ENCODE data around the gene ARHGDIB.

ARHGDIB gene

DNA sequence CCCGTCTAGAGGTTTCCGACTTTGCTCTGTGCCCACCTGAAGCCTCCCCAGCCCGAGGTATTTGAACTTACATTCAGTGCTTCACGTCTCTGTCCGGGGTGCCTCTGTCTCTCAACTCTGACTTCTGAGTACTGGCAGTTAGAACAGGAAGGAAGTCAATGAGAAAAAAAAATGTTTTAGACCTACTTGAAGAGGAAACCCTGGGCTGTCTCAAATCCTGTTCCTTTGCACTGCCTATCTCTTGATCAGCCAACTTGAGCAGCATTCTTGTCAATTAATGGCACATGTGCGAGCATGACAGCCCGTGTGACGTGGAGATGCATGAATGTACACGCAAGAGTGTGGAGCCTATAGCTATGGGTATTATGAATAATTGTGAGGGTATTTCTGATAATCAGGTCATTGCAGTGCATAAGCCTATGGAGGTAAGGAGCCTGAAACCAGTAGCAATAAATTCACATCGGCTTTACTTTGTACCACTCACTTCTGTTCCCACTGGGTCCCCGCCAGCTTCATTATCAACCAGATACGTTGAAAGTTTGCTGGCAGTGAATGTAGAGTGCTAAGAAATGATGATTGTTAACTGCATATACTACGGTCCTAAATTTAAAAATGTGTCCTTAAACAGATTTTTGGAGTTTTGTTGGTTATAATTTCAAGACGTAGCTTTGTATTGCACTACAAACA is at the start of gene ARHGDIB:
ARHGDIB (minus strand) TSS at position 136 of the 687 bp plus-strand sequence. CDS start 10,889 bp downstream, outside the sequence.
- peak; percentile 58 for DNase-seq

DNA sequence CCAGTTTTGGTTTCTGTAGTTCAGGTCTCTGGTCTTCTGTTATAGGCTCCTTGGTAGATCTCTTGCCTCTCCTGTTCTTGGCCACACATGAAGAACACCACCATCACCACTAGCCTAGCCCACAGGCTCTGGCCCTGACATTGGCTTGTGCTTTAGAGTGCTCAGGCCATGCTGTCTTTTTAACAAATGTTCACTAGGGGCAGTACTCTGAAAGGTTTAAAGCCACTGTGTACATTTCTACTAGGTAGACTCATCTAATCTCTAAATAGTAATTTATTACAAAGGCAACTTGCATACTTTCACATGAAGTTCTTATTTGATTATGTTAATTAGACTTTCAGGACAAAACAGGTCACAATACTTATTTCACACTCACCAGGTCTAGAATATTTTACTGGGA is 49.8 kb upstream of the ARHGDIB start:
- no peak for DNase-seq

DNA sequence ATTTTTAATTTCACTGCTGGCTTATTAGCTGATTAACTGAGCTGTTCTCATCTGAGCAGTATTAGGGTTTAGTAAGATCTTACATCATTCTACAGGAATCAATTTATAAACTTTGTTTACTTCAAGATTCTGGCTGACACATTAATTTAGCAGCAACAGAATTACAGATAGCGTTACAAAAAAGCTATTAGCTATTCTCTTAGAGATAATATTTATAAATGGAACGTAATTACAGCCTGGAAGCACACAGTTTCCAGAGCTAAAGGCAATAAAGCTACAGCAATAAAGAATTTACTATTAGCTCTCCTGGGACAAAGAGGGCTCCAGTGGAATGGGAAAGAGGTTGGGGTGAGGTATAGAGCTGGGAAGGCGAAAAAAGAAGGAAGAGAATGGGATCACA is 46.1 kb upstream of the ARHGDIB start:
- DNase-seq, result no peak

DNA sequence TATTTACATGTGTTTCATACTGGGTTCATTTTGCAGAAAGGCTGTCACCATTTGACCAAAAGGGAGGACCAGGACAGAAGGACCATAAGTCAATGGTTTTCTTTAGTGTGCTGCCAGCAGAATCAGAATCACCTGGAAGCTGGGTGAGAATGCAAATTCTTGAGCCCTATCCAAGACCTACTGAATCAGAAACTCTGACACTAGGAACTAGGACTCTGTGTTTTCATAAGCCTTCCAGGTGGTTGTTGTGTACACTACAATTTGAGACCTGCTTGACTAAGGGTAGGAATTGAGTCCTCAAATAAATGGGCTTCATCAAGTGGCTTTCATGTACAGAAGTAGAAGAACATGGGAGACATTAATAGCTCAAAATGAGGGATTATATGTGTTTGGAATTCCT is 43.7 kb upstream of the ARHGDIB start:
- DNase-seq, result no peak

DNA sequence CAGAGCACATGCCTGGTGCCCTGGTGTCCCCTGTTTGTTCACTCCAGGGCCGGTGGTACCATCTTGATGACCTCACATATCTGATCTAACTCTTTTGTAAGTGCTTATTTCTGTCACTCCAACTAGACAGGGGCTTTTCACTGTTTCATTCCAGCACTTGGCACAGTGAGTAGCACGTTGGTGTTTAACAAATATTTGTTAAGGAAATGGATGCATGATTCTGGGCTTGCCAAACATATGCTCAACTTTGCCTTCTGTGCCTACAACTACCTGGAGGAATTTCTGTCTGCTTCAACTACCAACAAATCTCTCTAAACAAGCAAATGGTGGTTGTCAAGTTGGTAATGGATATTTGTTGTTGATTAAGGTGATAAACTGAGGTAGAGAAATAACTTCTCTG is 43.0 kb upstream of the ARHGDIB start:
- DNase-seq, result no peak

DNA sequence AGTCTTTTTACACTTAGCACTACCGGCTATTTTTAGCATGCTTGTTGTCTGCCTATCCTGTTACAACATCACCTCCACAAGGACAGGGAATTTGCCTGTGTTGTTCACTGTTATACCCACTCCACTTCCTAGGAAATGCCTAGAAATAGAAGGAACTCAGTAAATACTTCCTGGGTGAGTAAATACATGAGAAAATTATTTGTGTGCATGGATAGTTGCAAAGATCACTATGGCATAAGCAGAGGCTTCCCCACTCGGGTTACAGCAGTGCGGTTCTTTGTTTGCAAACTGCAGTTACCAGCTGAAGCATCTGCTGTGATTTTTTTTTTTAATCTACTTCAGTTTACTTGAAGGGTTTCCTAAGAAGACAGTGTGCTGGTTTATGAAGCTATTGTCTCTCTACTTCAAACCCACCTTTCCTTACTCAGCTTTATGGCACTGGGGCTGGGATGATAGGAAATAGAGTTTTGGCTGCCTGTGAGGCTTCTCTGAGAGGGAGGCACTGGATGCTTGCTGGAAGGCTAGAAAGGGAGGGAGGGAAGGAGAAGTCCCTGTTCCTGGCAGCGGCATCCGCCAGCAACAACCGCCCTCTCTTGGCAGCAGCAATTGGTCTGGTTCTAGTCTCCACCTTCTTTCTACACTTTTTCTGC is 40.5 kb upstream of the ARHGDIB start:
- no peak for DNase-seq

DNA sequence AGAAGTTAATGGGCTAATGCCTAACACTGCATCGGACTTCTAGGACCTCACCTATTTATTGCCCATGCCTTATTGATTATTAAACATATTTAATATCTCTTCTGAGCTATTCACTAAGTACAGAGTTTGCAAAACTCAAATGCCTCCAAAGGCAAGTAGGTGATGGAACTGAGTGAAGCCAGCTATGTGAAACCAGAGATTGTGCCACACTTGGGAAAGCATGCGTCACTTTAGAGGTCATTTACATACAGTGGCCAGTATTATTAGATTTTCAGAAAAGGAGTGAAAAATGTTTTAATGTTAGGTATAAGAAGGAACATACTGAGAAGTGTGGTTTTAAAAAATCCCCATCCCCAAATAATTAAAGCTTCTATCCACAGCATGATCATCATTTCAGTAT is 39.2 kb upstream of the ARHGDIB start:
- DNase-seq, result no peak

DNA sequence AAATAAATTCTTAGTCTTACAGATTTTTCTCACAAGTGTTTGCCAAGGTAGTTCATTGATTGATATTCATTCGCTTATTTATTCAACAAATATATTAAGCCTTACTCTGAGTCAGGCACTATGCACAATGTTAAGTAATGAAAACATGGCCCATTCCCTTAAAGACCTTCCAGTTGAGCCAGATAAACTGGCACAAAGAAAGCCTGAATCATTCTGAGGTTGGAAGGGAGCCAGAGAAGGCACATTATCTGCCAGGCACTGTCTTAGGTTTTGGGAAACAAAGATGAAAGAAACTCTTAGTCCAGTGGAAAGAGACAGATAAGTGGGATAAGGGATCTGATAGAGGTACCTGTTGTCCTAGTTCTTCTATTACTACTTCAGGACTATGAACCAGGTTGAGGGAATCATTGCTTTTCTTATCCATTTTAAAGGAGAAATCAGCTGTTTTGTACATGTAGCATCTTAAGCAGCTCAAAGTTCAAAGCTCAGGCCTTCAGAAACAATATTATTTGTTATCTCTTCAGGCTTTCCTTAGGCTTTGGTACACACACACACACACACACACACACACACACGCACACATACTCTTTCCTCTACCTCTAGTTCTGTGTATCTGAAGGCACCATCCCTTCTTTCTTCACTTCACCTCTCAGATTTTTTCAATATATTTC is 38.4 kb upstream of the ARHGDIB start:
- no peak for DNase-seq

DNA sequence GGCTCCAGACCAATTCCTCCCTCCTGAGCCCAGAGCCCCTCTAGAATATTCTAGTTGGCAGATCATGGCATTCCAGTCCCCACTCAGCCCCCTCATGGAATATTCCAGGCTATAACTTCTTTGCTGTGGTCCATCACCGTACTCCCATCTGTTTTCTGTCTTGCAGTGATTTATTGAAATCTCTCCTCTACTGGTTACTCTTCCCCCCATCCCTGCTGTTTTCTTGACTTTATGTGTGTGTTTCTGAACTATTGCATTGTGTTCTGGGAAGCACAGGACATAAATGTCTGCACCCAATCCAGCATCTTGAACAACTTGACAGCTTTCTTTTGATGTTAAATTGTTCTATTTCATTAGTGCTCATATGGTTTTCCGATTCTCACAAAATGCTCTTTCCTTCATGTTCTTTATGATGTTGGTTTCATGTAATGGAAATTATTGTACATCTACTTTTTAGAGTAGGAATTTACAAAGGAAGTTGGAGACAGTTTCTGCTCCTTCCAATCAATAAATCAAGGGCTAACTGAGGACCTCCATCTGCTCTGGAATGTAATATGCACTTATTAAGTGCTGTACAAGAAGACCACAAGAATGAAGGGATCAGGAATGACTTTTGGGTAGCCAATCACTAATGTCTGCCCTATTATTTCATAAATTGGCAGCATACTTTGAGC is 37.8 kb upstream of the ARHGDIB start:
- DNase-seq, result no peak

DNA sequence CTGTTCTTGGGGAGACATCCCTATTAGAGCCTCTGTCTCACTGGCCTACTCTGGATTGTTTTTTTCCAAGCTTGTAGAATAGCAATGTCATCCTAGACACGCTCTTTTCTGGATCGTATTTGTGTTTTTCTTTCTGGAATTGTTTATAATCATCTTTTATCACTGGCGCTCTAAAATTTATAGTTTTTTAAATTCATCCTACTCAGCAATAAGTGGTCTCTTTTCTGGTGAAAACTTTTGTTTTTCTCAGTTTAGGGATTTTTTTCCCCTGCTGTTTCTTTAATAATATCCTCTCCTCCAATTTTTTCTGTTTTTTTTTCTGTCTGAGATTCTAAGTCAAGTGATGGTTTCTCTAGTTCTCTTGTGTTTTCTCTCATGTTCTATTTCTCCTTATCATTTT is 36.6 kb upstream of the ARHGDIB start:
- DNase-seq, result no peak

DNA sequence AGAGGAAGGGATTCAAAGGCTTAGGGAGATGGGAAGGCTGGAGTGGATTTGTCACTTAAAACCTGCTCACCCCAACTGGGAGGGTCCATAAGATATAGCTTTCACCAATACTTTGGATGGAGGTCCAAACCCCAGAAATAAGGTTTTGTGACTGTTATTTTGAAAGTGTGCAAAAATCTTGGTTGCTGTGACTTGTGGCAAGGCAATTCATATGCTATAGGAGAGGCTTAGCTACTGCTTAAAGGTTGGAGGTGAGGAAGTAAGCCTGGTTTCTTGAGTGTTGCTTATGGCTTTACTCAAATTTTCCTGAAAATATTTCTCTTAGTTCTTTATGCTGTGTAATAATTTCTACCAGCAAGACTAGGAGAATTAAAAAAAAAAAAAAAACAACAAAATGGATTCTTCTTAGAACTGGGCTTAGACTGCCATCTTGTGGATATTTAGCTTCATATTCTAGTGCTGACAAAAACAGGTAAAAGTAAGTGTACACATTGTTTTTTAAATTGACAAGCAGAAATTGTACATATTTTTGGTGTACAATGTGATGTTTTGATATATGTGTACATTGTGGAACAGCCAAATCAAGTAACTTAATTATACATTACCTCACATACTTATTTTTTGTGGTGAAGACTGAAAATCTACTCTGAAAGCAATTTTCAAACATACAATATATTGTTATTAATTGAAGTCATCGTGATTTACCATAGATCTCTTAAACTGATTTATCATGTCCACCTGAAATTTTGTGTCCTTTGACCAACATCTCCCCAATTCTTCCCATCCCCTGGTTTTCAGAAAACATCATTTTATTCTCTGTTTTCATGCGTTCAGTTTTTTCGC is 34.4 kb upstream of the ARHGDIB start:
- DNase-seq, result peak; percentile 70

DNA sequence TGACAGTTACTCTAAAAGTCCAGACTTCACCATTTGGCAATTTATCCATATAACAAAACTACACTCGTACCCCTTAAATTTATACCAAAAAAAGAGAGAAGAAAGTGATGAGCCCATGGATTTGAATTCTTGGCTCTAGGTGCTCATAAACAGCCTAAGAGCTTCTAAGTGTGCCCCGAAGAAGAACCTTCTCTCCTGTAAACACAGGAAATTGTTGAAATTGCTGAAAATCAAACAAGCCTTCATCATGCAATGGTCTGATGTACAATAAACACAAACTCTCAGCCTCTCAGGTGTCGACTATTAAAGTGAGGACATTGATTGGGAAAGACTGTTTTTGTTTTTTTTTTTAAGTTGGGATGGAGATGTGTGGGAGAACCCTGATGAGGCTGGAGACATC is 33.2 kb upstream of the ARHGDIB start:
- DNase-seq, result no peak

DNA sequence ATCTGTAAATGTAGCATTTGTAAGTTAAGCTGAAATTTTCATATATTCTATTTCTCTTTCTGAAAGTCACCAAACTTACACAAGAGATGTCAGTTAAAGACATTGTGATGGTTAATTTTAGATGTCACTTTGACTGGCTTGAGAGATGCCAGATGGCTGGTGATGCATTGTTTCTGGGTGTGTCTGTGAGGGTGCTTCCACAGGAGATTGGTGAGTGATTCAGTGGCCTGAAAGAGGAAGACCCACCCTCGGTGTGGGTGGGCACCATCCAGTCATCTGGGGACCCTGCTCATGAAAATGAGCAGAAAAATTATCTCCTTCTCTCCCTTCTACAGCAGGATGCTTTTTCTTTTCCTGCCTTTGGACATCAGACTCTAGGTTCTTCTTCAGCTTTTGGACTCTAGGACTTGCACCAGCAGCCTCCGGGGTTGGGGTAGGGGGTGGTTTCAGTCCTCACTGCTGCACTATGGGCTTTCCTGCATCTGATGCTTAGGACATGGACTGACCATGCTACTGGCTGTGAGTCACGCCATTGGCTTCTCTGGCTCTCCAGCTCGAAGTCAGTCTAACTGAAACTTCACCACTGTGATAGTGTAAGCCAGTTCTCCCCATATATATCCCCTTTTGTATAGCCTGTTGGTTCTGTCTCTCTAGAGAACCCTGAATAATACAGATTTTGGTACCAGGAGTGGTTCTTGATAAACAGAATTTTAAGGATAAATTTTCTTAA is 32.3 kb upstream of the ARHGDIB start:
- peak; percentile 67 for DNase-seq

DNA sequence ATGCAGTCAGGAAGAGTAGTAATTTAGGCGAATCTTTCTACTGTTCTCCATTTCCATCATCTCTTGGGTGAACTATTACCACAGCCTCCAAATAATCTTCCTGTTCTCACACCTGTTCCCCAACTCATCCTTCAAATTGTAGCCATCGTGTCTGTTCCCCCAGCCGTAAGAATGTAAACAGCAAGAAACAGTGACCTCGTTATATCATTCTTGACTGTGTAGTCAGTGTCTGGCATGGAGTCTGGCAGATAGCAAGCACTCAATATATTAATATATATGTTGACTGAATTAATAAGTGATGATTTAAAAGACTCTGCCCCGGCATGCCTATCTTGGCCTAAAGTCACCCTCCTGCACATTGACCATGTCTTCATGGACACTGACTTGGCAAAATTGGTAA is 31.7 kb upstream of the ARHGDIB start:
- no peak for DNase-seq

DNA sequence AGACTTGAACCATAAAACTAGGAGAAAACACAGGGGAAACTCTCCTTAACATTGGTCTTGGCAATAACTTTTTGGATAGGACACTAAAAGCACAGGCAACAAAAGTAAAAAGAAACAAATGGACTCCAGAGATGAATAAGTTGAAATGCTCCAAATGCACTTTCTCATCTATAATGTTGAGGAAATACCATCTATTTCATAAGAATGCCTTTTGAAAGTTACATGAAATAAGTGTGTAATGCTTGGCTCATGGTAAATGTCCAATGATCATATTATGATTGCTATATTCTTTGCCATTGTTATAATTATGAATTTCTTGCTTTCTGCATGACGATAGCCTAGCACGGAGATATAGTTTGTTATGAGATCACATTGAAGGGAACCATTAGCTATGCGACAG is 31.3 kb upstream of the ARHGDIB start:
- no peak for DNase-seq

DNA sequence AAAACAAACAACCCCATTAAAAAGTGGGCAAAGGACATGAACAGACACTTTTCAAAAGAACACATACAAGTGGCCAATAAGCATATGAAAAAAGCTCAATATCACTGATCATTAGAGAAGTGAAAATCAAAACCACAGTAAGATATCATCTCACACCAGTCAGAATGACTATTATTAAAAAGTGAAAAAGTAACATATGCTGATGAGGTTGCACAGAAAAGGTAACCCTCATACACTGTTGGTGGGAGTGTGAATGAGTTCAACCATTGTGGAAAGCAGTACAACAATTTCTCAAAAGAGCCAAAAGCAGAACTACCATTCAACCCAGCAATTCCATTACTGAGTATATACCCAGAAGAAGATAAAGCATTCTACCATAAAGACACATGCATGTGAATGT is 29.7 kb upstream of the ARHGDIB start:
- no peak for DNase-seq

DNA sequence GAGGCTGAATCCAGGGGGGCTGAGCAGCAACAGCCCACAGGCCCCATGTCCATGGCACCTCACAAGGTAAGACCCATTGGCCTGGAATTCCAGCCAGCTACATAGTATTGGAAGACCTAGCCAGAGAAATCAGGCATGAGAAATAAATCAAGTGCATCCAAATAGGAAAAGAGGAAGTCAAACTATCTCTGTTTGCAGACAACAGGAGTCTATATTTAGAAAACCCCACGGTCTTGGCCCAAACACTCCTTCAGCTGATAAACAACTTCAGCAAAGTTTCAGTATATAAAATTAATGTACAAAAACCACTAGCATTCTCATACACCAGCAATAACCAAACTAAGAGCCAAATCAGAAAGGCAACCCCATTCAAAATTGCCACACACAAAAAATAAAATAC is 28.4 kb upstream of the ARHGDIB start:
- no peak for DNase-seq

DNA sequence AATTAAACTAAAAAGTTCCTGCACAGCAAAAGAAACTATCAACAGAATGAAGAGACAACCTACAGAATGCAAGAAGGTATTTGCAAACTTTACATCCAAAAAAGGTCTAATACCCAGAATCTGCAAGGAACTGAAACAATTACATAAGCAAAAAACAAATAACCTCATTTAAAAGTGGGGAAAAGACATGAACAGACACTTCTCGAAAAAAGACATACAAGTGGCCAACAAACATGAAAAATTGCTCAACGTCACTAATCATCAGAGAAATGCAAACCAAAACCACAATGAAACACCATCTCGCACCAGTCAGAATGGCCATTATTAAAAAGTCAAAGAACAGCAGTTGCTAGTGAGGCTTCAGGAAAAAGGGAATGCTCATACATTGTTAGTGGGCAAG is 26.6 kb upstream of the ARHGDIB start:
- DNase-seq, result peak; percentile 83

DNA sequence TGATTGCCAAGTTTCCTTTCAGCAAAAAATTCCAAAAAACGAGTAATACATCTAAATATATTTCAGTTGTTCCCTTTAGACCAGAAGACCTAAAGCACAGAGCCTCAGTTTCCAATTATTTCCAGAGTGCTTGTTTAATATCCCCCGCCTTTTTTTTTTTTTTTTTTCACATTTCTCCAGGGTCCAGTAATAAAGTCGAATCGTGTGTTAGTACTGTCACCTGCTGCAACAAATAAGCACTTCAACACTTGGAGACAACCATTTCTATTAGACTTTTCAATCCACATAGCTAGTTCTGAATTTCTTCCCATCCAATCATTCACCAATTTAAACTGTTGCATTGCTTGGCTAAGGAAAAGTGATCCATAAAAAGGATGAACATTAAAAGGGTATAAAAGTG is 25.0 kb upstream of the ARHGDIB start:
- DNase-seq, result no peak

DNA sequence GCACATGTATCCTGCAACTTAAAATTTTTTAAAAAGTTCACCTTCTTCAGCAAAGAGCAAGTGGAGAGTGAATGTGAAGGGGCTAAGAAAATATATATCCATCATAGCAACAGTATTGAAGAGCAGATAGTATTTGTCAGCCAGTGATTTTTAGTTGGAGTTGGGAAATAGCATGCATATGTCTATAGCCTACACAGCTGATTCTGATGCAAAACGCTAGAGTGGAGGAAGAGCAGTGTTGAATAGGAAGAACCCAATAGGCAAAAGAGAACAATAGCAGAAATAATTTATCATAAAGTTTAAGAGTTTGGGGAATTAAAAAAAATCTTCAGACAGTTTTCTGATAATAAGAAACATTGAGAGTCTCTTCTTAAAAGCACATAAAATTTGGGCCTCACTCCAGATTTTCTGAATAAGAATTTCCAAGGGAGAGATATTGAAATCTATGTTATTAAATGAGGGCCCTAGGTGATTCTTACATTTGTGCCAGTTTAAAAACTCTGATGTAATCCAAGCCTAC is 23.4 kb upstream of the ARHGDIB start:
- no peak for DNase-seq

DNA sequence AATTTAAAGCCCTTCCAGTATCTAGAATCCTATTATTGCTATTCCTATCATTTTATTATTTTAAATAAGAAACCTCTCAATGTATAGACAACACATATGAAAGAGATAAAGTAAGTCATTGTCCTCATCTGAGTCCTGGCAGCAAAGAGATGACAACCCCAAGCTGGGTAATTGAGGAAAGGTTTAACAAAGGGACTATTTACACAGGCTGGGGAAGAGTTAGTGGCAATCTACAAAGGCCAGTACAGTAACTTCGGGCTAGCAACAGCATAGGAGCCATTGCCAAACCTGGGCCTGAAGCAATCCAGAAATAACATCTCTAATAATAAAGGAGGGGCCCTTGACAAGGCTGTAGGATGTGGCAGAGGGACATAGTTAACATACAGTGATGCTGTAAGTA is 22.6 kb upstream of the ARHGDIB start:
- no peak for DNase-seq

DNA sequence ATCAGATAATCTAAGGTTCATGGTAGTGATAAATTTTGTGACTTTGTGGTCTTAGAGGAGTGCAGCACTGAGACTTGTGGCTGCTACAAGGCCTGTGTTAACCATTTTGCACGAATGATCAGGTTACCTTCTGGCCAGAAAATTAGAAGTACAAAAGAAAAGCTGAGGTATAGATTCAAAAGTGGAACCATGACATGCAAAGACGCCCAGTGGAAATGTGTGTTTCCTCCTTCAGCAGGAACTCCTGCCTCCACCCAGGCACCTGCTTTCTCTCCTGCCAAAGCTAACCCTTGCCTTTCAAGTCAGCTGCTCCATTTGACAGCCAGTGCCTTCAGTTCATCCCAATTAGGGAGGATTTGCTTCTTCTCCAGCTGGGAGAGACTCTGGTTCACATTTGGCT is 21.6 kb upstream of the ARHGDIB start:
- DNase-seq, result no peak
